GM12878 (cell line): ENCODE measurements around the gene MGRN1. TPM values are rescaled to one million over a fixed set of nuclear protein-coding genes. Genes with fewer than 3 reads are reported as not detected.
A peak's percentile ranks its signal among the peaks of the same experiment; 100 is the strongest.

ENCODE experiments used
- ATAC-seq: fragments of 200-7000 bp; cut with Tn5 transposase; 3 replicates; pipeline ENCODE4 v1.9.1; 2020; ENCODE audit warnings: mild to moderate bottlenecking, moderate library complexity
- BruUV-seq: library from RNA; stranded (reverse); fragments of 400-500 nt; replicated peaks from 2 replicates; lab custom pipeline; 2021; lab: Mats Ljungman, UMichigan
- CTCF ChIA-PET: fragments of 300-600 bp; sonication (Branson Sonifier 250); formaldehyde crosslinking; extraction: SDS; loops from one replicate; lab custom pipeline; 2021; ENCODE audit warnings: inconsistent platforms; lab: Yijun Ruan, JAX
- POLR2A ChIA-PET: fragments of 350-600 bp; formaldehyde crosslinking; extraction: SDS; loops from one replicate; lab custom pipeline; 2021; ENCODE audit warnings: inconsistent platforms; lab: Charles Lee
- RAD21 ChIA-PET: fragments of 300-600 bp; sonication (Branson Sonifier 250); formaldehyde crosslinking; loops from one replicate; lab custom pipeline; 2023; ENCODE audit warnings: antibody characterized with exemption; ENCODE audit not compliant: unreplicated experiment; lab: Charles Lee
- SMC1A ChIA-PET: fragments of 300-600 bp; sonication (Branson Sonifier 250); formaldehyde crosslinking; loops from one replicate; lab custom pipeline; 2023; ENCODE audit not compliant: unreplicated experiment, uncharacterized antibody; lab: Charles Lee
- DNase-seq: peaks from one replicate; pipeline ENCODE4 v3.0.0-alpha.2; 2011; ENCODE audit warnings: low read depth, low spot score
- FAIRE-seq: peaks from 3 replicates; lab custom pipeline; 2011; peaks lifted over from hg19 to GRCh38; lab: Jason Lieb, UNC
- H2AFZ ChIP-seq: 2 replicates; pipeline ENCODE4 v1.6.0; 2011; ENCODE audit warnings: low read depth, low read length, control low read depth; ENCODE audit not compliant: control insufficient read depth
- H3K27ac ChIP-seq: 2 replicates; pipeline ENCODE4 v1.5.1; 2011; ENCODE audit warnings: control low read depth; ENCODE audit not compliant: control insufficient read depth, insufficient read depth
- H3K27me3 ChIP-seq, 2 experiments: replicated peaks in 1 of 2; 2 replicates each; pipeline versions ENCODE4 v1.6.0 to v1.6.1; 2011; ENCODE audit warnings: low read length in 1 of 2; ENCODE audit not compliant: control insufficient read depth in 2 of 2, insufficient read depth in 2 of 2
- H3K36me3 ChIP-seq, 2 experiments: 2 replicates each; pipeline ENCODE4 v1.5.1; 2011; ENCODE audit warnings: low read length in 1 of 2; ENCODE audit not compliant: control insufficient read depth in 2 of 2, insufficient read depth in 2 of 2
- H3K4me1 ChIP-seq: 2 replicates; pipeline ENCODE4 v1.6.1; 2011; ENCODE audit warnings: mild to moderate bottlenecking, low read length, moderate library complexity, mixed read lengths; ENCODE audit not compliant: control insufficient read depth, insufficient read depth
- H3K4me2 ChIP-seq: 2 replicates; pipeline ENCODE4 v1.6.0; 2011; ENCODE audit warnings: control low read depth; ENCODE audit not compliant: control insufficient read depth, insufficient read depth
- H3K4me3 ChIP-seq: fragments of 200-600 bp; sonication (generic); 2 replicates; pipeline ENCODE4 v1.5.1; 2016
- H3K79me2 ChIP-seq: 2 replicates; pipeline ENCODE4 v1.6.0; 2011; ENCODE audit warnings: low read length; ENCODE audit not compliant: control insufficient read depth, insufficient read depth
- H3K9ac ChIP-seq: 2 replicates; pipeline ENCODE4 v1.8.0; 2011; ENCODE audit warnings: low read length, control low read depth, mixed read lengths; ENCODE audit not compliant: control insufficient read depth, insufficient read depth
- H3K9me3 ChIP-seq: replicated peaks from 3 replicates; pipeline ENCODE4 v1.5.1; 2011; ENCODE audit warnings: mild to moderate bottlenecking, low read length; ENCODE audit not compliant: control insufficient read depth, insufficient read depth
- H4K20me1 ChIP-seq: 2 replicates; pipeline ENCODE4 v1.6.0; 2011; ENCODE audit not compliant: control insufficient read depth, insufficient read depth
- ATF7 ChIP-seq: fragments of 450-650 bp; IDR thresholded peaks from 2 replicates; pipeline ENCODE4 v1.6.1; 2016; ENCODE audit warnings: low read depth, mild to moderate bottlenecking
- BCL11A ChIP-seq: IDR thresholded peaks from 2 replicates; pipeline ENCODE4 v1.6.1; 2011; ENCODE audit warnings: low read depth, low read length
- BMI1 ChIP-seq: fragments of 450-650 bp; IDR thresholded peaks from 2 replicates; pipeline ENCODE4 v1.6.1; 2016; ENCODE audit warnings: mild to moderate bottlenecking, moderate library complexity, borderline replicate concordance
- IKZF1 ChIP-seq: fragments of 450-650 bp; conservative IDR thresholded peaks from 2 replicates; pipeline ENCODE4 v1.6.1; 2017; ENCODE audit warnings: antibody characterized with exemption, mild to moderate bottlenecking
- MEF2B ChIP-seq: fragments of 450-650 bp; IDR thresholded peaks from 2 replicates; pipeline ENCODE4 v1.6.1; 2018; ENCODE audit warnings: mild to moderate bottlenecking, moderate library complexity; ENCODE audit not compliant: partially characterized antibody, poor library complexity, severe bottlenecking
- NR2F1 ChIP-seq: fragments of 450-650 bp; conservative IDR thresholded peaks from 2 replicates; pipeline ENCODE4 v1.6.1; 2017; ENCODE audit warnings: mild to moderate bottlenecking
- STAT1 ChIP-seq: fragments of 450-650 bp; conservative IDR thresholded peaks from 2 replicates; pipeline ENCODE4 v1.6.1; 2014; ENCODE audit warnings: antibody characterized with exemption, mild to moderate bottlenecking
- SUZ12 ChIP-seq: fragments of 200-600 bp; sonication (generic); IDR thresholded peaks from one replicate; pipeline ENCODE4 v1.6.1; 2018; ENCODE audit warnings: antibody characterized with exemption, mild to moderate bottlenecking; ENCODE audit not compliant: unreplicated experiment
- TCF3 ChIP-seq: IDR thresholded peaks from 2 replicates; pipeline ENCODE4 v1.6.1; 2012; ENCODE audit warnings: low read depth, mild to moderate bottlenecking, low read length, borderline replicate concordance; ENCODE audit not compliant: insufficient read depth
- TCF7 ChIP-seq: IDR thresholded peaks from 2 replicates; pipeline ENCODE4 v1.6.1; 2014; ENCODE audit warnings: antibody characterized with exemption, borderline replicate concordance
- YY1 ChIP-seq: IDR thresholded peaks from 2 replicates; pipeline ENCODE4 v1.6.1; 2011; ENCODE audit warnings: low read depth, mild to moderate bottlenecking, low read length
- WGBS: methylation state at CpG from one replicate; pipeline ENCODE4 v1.1.6; 2016; ENCODE audit warnings: low lambda C conversion rate; ENCODE audit not compliant: insufficient replicate concordance, insufficient coverage; ENCODE audit errors: missing lambda C conversion rate; 5-methylcytosine and 5-hydroxymethylcytosine counted together
- in situ Hi-C: fragments of 300-500 bp; cut with MboI; formaldehyde crosslinking; loops from 9 replicates; pipeline ENCODE4 v1.14.3; 2018; ENCODE audit warnings: mixed read lengths
- intact Hi-C: fragments of 100-400 bp; cut with micrococcal nuclease; formaldehyde crosslinking; loops from one replicate; pipeline ENCODE4 v1.14.2; 2022; ENCODE audit not compliant: unreplicated experiment
- polyA plus RNA-seq, 11 experiments: library from polyadenylated mRNA; depleted of rRNA in 4 of 11; unstranded in 6 of 11; stranded (reverse) in 5 of 11; fragments of >200 nt; fragmentation: Nextera tagmentation in 4 of 11; fragmentation: Illumina TruSeq in 1 of 11; extraction: Ambion mirVana in 4 of 11; extraction: Trizol in 1 of 11; gene quantifications; 1 replicate in 1 of 11; 2 replicates in 10 of 11; pipeline versions ENCODE4 v1.2.1 to v1.2.3, GENCODE V29; 2011 to 2016; ENCODE audit warnings: inconsistent platforms in 2 of 11, missing spikeins in 2 of 11, low read depth in 1 of 11
- total RNA-seq, 4 experiments: library from RNA; depleted of rRNA in 3 of 4; stranded (reverse); fragments of >200 nt in 3 of 4; fragmentation: Illumina TruSeq in 1 of 4; extraction: Trizol in 1 of 4; gene quantifications; 2 replicates each; pipeline versions ENCODE4 v1.2.1 to v1.2.3, GENCODE V29; 2013 to 2021
- TF ChIP-seq, protein P1 (sequence below): fragments of 450-650 bp; IDR thresholded peaks from 2 replicates; pipeline ENCODE4 v1.6.1; 2017; ENCODE audit warnings: mild to moderate bottlenecking, moderate library complexity
- TF ChIP-seq, protein P2 (sequence below): IDR thresholded peaks from 2 replicates; pipeline ENCODE4 v1.6.1; 2012; ENCODE audit warnings: mild to moderate bottlenecking, low read depth, low read length

Gene MGRN1
- total and polyA plus RNA-seq, 10 of the 15 experiments (the other 5 are each of a cell fraction or from before 2014, with no cell fraction given): 0.35 to 86.7 (median 14.6) TPM

DNA sequence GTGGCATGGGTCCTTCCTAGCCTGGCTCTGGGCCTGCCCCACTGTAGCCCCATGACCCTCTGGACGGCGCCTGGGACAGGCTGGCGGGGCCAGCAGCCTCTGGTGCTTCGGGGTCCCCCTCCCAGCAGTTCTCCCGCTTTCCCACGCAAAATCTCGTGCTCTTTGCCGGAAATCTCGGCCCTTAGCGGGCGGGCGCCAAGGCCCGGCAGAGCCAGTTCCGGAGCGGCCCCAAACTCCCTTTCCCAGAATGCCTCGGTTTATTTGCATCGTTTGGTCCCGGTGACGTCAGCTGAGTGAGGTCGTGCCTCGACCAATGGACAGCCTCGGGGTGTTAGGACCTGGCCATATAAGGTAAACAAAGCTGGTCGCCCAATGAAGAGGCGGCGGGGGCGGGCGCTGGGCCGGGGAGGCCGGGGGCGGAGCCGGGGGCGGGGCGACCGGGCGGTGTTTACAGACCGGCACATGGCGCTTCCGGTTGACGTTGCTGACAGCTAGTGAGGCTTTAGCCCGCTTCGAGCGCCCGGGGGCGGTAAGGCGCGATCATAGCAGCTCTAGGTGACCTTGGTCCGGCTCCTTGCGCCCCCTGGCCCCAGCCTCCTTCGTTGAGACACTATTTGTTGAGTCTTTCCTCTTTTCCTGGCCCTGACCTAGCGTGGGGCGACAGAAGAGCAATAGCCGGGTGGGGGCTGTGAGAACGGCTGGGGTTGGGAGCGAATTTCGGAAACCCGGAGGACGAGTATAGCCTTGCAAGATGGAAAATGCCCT lies 8.4 kb upstream of the MGRN1 start:
- Histone ChIP-seq H3K4me1 (peaks cover 20% of the 10 kb centered on the region), H3K27me3 (no peaks in the 10 kb centered on the region), H3K9ac (peak overlapping the region; percentile 99), H3K36me3 (no peaks in the 10 kb centered on the region), H3K79me2 (peaks cover 30% of the 10 kb centered on the region), H2AFZ (peak overlapping the region; percentile 98), H4K20me1 (no peaks in the 10 kb centered on the region), H3K27ac (peak overlapping the region; percentile 99), H3K4me3 (peak overlapping the region; percentile 82), H3K9me3 (no peaks in the 10 kb centered on the region), H3K4me2 (peak overlapping the region; percentile 93)
- ChIA-PET RAD21 (interaction anchor here (1.2 to 2.3 kb wide), 10 partner anchors 9 to 265 kb away, joined by 3 to 24 read pairs (median 6); partner anchors contain the start of genes ANKS3, DNAAF8, HMOX2 and MGRN1), POLR2A (interaction anchor here (1.0 to 2.3 kb wide), 11 partner anchors 9 to 202 kb away, joined by 3 to 25 read pairs (median 5); partner anchors contain the start of genes ANKS3, CDIP1, CORO7 and DNAAF8), CTCF (interaction anchor here (0.8 to 2.2 kb wide), 10 partner anchors 8 to 201 kb away, joined by 3 to 32 read pairs (median 4); partner anchors contain the start of gene MGRN1), SMC1A (interaction anchor here (0.8 to 2.6 kb wide), 6 partner anchors 9 to 111 kb away, joined by 3 to 15 read pairs (median 4); partner anchors contain the start of gene MGRN1)
- WGBS: under 1% methylated on average over 54 of the region's 57 CpGs
- in situ Hi-C loops: loop anchor here (10.0 kb wide), 1 partner anchor 339 kb away; the partner anchor contains the start of gene SEC14L5
- ATAC-seq (peak; percentile 84), FAIRE-seq (peak; percentile 100), DNase-seq (peak; percentile 98)
- no TSS peak for BruUV-seq
- intact Hi-C loops: loop anchor here (10.0 kb wide), 3 partner anchors 101 to 191 kb away; partner anchors contain the start of genes DNAJA3 and ROGDI
- TF ChIP-seq IKZF1 (peak; percentile 82), BMI1 (no peak), YY1 (peak; percentile 72), ATF7 (peak; percentile 97), TCF3 (0 out of 2 replicates have a peak, but pooled peaks have one; percentile 21), MEF2B (no peak), SUZ12 (no peak), NR2F1 (peak; percentile 85), TCF7 (no peak), STAT1 (0 out of 2 replicates have a peak, but pooled peaks have one; percentile 33), BCL11A (no peak)
- TF ChIP-seq, protein P1, sequence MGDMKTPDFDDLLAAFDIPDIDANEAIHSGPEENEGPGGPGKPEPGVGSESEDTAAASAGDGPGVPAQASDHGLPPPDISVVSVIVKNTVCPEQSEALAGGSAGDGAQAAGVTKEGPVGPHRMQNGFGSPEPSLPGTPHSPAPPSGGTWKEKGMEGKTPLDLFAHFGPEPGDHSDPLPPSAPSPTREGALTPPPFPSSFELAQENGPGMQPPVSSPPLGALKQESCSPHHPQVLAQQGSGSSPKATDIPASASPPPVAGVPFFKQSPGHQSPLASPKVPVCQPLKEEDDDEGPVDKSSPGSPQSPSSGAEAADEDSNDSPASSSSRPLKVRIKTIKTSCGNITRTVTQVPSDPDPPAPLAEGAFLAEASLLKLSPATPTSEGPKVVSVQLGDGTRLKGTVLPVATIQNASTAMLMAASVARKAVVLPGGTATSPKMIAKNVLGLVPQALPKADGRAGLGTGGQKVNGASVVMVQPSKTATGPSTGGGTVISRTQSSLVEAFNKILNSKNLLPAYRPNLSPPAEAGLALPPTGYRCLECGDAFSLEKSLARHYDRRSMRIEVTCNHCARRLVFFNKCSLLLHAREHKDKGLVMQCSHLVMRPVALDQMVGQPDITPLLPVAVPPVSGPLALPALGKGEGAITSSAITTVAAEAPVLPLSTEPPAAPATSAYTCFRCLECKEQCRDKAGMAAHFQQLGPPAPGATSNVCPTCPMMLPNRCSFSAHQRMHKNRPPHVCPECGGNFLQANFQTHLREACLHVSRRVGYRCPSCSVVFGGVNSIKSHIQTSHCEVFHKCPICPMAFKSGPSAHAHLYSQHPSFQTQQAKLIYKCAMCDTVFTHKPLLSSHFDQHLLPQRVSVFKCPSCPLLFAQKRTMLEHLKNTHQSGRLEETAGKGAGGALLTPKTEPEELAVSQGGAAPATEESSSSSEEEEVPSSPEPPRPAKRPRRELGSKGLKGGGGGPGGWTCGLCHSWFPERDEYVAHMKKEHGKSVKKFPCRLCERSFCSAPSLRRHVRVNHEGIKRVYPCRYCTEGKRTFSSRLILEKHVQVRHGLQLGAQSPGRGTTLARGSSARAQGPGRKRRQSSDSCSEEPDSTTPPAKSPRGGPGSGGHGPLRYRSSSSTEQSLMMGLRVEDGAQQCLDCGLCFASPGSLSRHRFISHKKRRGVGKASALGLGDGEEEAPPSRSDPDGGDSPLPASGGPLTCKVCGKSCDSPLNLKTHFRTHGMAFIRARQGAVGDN: peak; percentile 77
- TF ChIP-seq, protein P2, sequence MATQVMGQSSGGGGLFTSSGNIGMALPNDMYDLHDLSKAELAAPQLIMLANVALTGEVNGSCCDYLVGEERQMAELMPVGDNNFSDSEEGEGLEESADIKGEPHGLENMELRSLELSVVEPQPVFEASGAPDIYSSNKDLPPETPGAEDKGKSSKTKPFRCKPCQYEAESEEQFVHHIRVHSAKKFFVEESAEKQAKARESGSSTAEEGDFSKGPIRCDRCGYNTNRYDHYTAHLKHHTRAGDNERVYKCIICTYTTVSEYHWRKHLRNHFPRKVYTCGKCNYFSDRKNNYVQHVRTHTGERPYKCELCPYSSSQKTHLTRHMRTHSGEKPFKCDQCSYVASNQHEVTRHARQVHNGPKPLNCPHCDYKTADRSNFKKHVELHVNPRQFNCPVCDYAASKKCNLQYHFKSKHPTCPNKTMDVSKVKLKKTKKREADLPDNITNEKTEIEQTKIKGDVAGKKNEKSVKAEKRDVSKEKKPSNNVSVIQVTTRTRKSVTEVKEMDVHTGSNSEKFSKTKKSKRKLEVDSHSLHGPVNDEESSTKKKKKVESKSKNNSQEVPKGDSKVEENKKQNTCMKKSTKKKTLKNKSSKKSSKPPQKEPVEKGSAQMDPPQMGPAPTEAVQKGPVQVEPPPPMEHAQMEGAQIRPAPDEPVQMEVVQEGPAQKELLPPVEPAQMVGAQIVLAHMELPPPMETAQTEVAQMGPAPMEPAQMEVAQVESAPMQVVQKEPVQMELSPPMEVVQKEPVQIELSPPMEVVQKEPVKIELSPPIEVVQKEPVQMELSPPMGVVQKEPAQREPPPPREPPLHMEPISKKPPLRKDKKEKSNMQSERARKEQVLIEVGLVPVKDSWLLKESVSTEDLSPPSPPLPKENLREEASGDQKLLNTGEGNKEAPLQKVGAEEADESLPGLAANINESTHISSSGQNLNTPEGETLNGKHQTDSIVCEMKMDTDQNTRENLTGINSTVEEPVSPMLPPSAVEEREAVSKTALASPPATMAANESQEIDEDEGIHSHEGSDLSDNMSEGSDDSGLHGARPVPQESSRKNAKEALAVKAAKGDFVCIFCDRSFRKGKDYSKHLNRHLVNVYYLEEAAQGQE: no peak
